ENCODE data around the gene MICAL3.
"Not testable (repeated sequence)": the region's sequence is repeated elsewhere in the genome, so short reads cannot be mapped to it uniquely, and the experiment has no call there.

MICAL3 gene

DNA sequence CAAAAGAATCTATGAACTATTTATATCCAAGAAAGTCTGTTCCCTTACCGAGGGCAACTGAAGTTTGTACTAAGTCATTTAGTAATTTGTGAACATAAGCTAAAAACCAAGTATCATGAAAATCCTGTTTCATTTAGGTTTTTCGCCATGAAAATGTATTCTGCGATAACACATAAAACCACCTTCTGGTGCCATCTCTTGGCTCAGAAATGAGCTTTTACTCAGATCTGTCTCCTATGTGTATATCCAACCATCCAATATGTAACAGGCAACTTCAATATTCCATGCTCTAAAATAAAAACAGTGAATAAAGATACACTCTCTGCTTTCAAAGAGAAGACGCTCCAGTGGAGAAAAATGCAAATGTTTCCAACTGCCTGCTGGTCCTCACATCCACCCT, 132.0 kb downstream of the MICAL3 start:
- no peak for DNase-seq (ENCODE audit: low read depth in 2 of 2, low spot score in 1 of 2)

GRCh38 chr22:17891481-17892167, 132.7 kb downstream of the MICAL3 start:
- DNase-seq (ENCODE audit: low read depth in 2 of 2, low spot score in 1 of 2): no peak

DNA sequence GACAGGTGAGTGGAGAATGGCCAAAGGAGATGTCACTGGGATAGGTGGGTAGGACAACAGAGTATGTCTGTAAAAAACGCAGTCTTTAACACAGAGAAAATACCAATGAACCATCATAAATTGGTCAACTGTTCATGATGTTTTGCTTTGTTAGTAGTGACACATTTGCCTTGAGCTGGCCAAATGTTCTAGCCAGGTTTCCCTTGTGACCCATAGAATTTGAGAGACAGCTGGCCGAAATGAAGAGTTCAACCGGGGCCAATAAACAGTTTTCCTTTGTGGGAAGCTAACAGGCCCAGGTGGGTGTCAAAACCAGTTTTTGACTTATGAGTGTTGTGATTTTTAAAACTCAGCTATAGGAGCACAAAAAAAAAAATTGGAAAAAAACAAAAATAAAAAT, 133.5 kb downstream of the MICAL3 start:
- no peak for DNase-seq (ENCODE audit: low read depth in 2 of 2, low spot score in 1 of 2)

DNA sequence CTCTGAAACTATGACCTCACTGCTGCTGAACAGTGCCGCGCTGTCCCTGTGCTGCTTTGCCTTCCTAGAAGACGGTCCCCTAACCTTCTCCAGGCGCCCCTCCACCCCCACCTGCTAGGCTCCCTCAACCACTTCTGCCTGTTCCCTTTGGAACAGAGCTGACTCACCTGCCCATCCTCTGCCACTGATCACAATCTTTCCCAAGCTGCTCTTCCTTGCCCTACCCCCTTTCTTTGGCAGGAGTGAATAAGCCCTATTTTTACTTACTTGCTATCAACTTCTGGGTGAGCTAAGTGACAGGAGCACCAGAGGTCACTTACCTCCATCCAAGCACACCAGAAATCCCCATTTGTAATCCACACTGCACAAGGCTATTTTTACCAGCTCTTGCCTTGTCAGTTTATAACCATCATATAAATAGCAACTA, 134.1 kb downstream of the MICAL3 start:
- no peak for DNase-seq (ENCODE audit: low read depth in 2 of 2, low spot score in 1 of 2)

DNA sequence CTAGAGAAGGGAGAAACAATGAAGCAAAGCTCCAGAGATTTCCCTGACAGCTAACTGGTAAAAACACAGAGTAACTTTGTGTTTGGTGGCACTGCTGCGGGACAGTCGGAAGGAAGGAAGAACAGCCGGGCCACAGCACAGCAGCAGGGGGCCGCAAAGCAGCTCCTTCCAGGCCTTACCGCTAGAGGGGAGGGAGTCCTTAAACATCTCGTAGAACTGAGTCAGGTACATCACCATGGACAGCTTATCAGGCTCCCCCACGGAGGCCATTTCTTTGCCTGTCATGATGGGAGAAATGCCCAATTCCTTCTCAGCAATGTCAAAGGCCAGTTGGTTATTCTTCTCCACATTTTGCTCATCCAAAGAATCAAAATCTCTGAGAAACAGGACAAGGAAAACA, 135.5 kb downstream of the MICAL3 start:
- DNase-seq (ENCODE audit: low read depth in 2 of 2, low spot score in 1 of 2): no peak

GRCh38 chr22:17888439-17888838, 135.9 kb downstream of the MICAL3 start:
- DNase-seq (ENCODE audit: low read depth in 2 of 2, low spot score in 1 of 2): no peak

- no peak for DNase-seq (ENCODE audit: low read depth in 2 of 2, low spot score in 1 of 2)
These were observed 139.5 kb downstream of the MICAL3 start for GRCh38 chr22:17884893-17885292.

GRCh38 chr22:17884084-17884483, 140.3 kb downstream of the MICAL3 start:
- DNase-seq (ENCODE audit: low read depth in 2 of 2, low spot score in 1 of 2): no peak

GRCh38 chr22:17883356-17883755, 141.0 kb downstream of the MICAL3 start:
- no peak for DNase-seq (ENCODE audit: low read depth in 2 of 2, low spot score in 1 of 2)

DNA sequence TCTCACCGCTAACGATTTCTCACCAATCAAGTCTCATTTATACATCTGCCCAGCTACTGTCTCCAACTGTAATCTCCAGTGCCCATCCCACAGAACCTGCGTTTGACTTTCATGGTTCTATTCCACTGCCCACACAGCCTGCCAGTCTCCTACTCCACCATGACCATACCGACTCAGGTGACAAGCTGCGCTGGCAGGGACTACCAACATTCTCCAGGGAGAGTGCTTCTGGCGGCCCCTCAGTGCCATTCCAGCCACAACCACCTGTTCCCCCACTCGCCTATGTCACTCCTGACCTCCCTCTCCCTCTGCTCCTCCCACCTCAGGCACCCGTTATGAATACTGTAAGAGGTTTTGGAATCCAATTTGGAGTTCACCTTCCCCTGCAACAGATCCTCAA, 141.6 kb downstream of the MICAL3 start:
- DNase-seq (ENCODE audit: low read depth in 2 of 2, low spot score in 1 of 2): no peak

DNA sequence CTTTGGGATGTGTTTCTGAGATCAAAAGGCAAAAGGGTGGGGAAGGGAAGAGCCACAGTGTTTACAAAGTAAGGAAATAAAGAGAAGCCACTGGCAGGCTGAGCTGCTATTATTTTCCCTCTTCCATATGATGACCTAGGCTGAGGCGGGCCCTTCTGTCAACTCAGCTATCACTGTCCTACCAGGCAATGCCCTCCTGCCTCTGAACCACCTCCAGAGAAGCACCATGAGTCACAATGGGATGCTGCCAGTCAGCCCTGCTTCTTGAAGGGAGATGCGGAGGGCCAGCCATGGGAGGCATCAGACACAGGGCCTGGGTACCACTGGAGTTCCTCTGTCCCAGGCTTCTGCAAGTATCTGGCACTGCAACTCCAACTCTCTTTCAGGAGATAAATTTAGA, 142.2 kb downstream of the MICAL3 start:
- no peak for DNase-seq (ENCODE audit: low read depth in 2 of 2, low spot score in 1 of 2)

GRCh38 chr22:17881366-17881765, 143.0 kb downstream of the MICAL3 start:
- no peak for DNase-seq (ENCODE audit: low read depth in 2 of 2, low spot score in 1 of 2)

DNA sequence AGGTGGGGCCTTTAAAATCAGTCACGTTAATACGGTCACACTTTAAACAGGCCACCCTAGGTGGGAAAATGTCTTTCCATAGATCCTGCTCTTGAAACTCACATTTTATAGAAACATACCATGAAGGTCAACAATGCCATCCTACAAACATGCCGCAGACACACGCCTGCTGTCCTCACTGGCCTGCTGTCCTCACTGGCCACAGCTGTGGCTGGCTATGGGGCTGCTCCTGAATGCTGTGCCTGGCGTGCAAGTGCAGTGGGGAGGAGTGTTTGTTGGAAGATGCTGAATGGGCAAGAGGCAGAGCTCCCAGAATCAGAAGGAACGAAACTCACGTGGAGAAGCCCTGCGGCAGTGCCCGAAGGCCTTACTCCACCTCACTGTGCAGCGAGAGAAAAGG, 143.9 kb downstream of the MICAL3 start:
- DNase-seq (ENCODE audit: low read depth in 2 of 2, low spot score in 1 of 2): no peak

GRCh38 chr22:17880020-17880419, 144.3 kb downstream of the MICAL3 start:
- no peak for DNase-seq (ENCODE audit: low read depth in 2 of 2, low spot score in 1 of 2)

DNA sequence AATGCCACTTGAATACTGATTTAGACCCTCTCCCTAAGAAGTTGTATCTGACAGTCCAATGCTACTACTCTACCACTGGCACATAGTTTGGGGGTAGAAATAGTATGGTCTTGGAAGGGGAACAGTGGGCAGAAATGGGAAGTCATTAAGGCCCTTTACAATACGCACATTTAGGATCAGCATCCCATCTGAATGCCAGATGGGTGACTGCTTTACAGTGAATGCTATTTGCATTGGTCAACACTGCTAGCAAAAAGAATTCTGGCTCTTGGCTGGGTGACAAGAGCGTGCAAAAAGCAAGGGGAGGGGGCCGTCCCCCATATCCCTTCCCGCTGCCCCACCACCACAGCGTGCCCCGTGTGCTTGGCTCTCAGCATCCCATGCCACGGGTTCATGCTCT, 145.4 kb downstream of the MICAL3 start:
- DNase-seq (ENCODE audit: low read depth in 2 of 2, low spot score in 1 of 2): no peak

DNA sequence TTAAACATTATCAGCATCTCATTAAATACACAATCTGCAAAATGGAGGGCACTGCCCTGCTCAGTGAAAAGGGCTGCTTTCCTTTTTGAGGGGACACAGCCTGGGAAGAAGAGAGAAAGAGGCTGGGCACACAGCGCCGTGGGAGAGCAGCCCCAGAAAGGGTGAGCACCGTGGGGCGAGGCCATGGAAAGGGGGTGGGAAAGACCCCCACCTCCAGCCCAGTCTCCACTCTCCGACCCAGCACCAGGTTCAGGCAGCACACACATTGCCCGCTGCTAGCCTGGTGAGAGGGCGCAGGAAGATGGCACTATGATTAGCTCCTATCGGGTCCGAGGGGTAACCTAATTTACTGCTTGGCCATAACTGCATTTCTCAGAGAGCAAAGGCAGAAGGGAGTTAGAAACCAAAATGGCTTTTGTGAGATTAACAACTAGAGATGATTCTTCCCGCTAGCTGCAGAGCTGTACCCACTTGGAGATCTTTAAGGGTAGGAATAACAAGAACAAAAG, 146.1 kb downstream of the MICAL3 start:
- DNase-seq (ENCODE audit: low read depth in 2 of 2, low spot score in 1 of 2): no peak

- not testable (repeated sequence) for DNase-seq (ENCODE audit: low read depth in 2 of 2, low spot score in 1 of 2)
These were observed 147.2 kb downstream of the MICAL3 start for GRCh38 chr22:17876878-17877855.

- DNase-seq (ENCODE audit: low read depth in 2 of 2, low spot score in 1 of 2): no peak
These were observed 148.0 kb downstream of the MICAL3 start for GRCh38 chr22:17876306-17876831.

GRCh38 chr22:17875631-17876030, 148.7 kb downstream of the MICAL3 start:
- no peak for DNase-seq (ENCODE audit: low read depth in 2 of 2, low spot score in 1 of 2)

DNA sequence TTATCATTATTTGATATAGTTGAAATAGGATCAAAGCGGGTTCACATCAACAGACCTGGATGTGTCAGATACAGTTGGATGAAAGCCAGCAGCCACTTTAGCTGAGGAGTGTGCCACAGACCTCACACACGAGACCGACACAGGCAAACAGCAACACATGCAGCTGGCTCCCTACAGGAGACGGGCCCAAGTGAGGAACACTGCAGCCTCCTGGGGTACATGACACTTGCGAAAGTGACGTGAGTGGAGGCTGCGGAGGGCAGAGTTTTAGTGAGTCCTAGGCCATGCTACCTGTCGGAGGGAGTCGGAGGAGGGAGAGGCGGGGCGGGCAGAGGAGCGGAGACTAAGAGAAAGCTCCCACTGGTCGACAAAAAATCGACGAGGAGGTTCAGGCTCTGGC, 149.2 kb downstream of the MICAL3 start:
- DNase-seq (ENCODE audit: low read depth in 2 of 2, low spot score in 1 of 2): no peak

- DNase-seq (ENCODE audit: low read depth in 2 of 2, low spot score in 1 of 2): no peak
These were observed 150.0 kb downstream of the MICAL3 start for GRCh38 chr22:17874231-17874905.
